Lung (tissue), 12 donors: ENCODE data around the gene ANXA1. TPM values are rescaled to one million over a fixed set of nuclear protein-coding genes. Genes with fewer than 3 reads are reported as not detected.

Source experiments
- ATAC-seq: fragments of 200-7000 bp; cut with Tn5 transposase; one replicate; pipeline ENCODE4 v1.9.1; 2020; ENCODE audit warnings: moderate number of reproducible peaks; ENCODE audit not compliant: insufficient read depth, low FRiP score
- DNase-seq, 3 donors: peaks; one replicate each; pipeline ENCODE4 v3.0.0-alpha.2; 2013 to 2017
- H3K27ac ChIP-seq, 2 donors: one replicate each; pipeline ENCODE4 v1.5.1; 2013; ENCODE audit warnings: mild to moderate bottlenecking in 2 of 2, moderate library complexity in 2 of 2, control low read depth in 1 of 2, inconsistent platforms in 1 of 2, low read depth in 1 of 2, low read length in 1 of 2
- H3K27me3 ChIP-seq, 3 donors: one replicate each; pipeline ENCODE4 v1.5.1; 2013; ENCODE audit warnings: low read length in 2 of 3; ENCODE audit not compliant: control insufficient read depth in 3 of 3, insufficient read depth in 3 of 3
- H3K36me3 ChIP-seq, 4 donors: one replicate each; pipeline ENCODE4 v1.5.1; 2013; ENCODE audit warnings: low read length in 4 of 4, mild to moderate bottlenecking in 1 of 4, moderate library complexity in 1 of 4; ENCODE audit not compliant: control insufficient read depth in 4 of 4, insufficient read depth in 4 of 4
- H3K4me1 ChIP-seq, 5 donors: one replicate each; pipeline ENCODE4 v1.5.1; 2013; ENCODE audit warnings: low read length in 5 of 5, mild to moderate bottlenecking in 2 of 5, moderate library complexity in 1 of 5; ENCODE audit not compliant: control insufficient read depth in 5 of 5, insufficient read depth in 5 of 5
- H3K4me3 ChIP-seq: one replicate; pipeline ENCODE4 v1.5.1; 2013; ENCODE audit warnings: mild to moderate bottlenecking, control low read depth, moderate library complexity
- H3K9ac ChIP-seq, 2 donors: one replicate each; pipeline ENCODE4 v1.5.1; 2013; ENCODE audit warnings: low read length in 2 of 2, control low read depth in 1 of 2; ENCODE audit not compliant: insufficient read depth in 1 of 2
- H3K9me3 ChIP-seq, 4 donors: one replicate each; pipeline ENCODE4 v1.5.1; 2013; ENCODE audit warnings: low read length in 3 of 4, mild to moderate bottlenecking in 1 of 4, moderate library complexity in 1 of 4; ENCODE audit not compliant: control insufficient read depth in 4 of 4, insufficient read depth in 3 of 4
- WGBS, 2 donors: extraction: QIAGEN DNeasy Blood & Tissue Kit; methylation state at CpG; one replicate each; pipeline ENCODE4 v1.1.7; 2013; 5-methylcytosine and 5-hydroxymethylcytosine counted together
- polyA plus RNA-seq, 2 donors: library from polyadenylated mRNA; stranded (reverse); fragments of 200-250 nt; gene quantifications; one replicate each; pipeline ENCODE4 v1.2.1, GENCODE V29; 2013
- total RNA-seq, 2 donors: library from RNA; depleted of rRNA in 1 of 2; stranded (reverse); fragments of >200 nt in 1 of 2; gene quantifications; one replicate each; pipeline ENCODE4 v1.2.1, GENCODE V29; 2014 to 2021
- TF ChIP-seq, protein P1 (sequence below): IDR thresholded peaks from 2 replicates; pipeline ENCODE4 v1.5.1; 2012; ENCODE audit warnings: mild to moderate bottlenecking; ENCODE audit errors: control extremely low read depth, extremely low read depth
- donor health status: control.
- donor health status: control.
- donor health status: Bipolar disorder and iron deficiency.
- donor health status: healthy.
- donor health status: DM: yes; HTN: yes; CAD: no.

ANXA1 gene
- total and polyA plus RNA-seq, 4 donors: 234 to 477 (median 410) TPM

GRCh38 chr9:73138516-73138915 is 13.1 kb upstream of the ANXA1 start:
- no peak for DNase-seq
- no peak overlapping the region for H3K4me3 ChIP-seq
- no peak overlapping the region for H3K9ac ChIP-seq
- no peak overlapping the region for H3K27ac ChIP-seq
- no peak for ATAC-seq
- no peaks in the 10 kb centered on the region for H3K36me3 ChIP-seq
- 86 to 89% methylated on average over 2 of the region's 2 CpGs for WGBS, 2 donors
- H3K4me1 ChIP-seq: peaks cover 0 to 2% (median 0%) of the 10 kb centered on the region in 5 donors
- no peaks in the 10 kb centered on the region for H3K9me3 ChIP-seq
- TF ChIP-seq, protein P1, sequence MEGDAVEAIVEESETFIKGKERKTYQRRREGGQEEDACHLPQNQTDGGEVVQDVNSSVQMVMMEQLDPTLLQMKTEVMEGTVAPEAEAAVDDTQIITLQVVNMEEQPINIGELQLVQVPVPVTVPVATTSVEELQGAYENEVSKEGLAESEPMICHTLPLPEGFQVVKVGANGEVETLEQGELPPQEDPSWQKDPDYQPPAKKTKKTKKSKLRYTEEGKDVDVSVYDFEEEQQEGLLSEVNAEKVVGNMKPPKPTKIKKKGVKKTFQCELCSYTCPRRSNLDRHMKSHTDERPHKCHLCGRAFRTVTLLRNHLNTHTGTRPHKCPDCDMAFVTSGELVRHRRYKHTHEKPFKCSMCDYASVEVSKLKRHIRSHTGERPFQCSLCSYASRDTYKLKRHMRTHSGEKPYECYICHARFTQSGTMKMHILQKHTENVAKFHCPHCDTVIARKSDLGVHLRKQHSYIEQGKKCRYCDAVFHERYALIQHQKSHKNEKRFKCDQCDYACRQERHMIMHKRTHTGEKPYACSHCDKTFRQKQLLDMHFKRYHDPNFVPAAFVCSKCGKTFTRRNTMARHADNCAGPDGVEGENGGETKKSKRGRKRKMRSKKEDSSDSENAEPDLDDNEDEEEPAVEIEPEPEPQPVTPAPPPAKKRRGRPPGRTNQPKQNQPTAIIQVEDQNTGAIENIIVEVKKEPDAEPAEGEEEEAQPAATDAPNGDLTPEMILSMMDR: no peak
- no peaks in the 10 kb centered on the region for H3K27me3 ChIP-seq

DNA sequence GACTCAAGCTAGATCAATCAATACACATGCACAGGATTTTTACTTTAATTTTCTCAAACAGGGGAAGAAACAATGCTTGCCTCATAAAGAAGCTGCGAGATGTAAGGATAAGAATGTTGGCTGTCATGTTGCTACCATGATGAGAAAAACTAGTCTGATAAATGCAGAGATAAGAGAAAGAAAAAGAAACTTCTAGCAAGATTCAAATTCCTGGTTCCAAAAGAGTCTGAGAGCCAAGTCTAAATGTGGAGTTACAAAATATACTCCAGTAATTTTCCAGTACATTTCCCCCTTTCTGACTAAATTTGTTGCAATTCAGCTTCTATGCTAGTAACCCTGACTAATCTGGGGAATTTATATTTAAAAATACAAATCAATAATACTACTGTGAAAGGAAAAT is 10.4 kb upstream of the ANXA1 start:
- Histone ChIP-seq H3K9ac (no peak overlapping the region), H3K4me3 (no peak overlapping the region), H3K36me3 (no peaks in the 10 kb centered on the region), H3K9me3 (no peaks in the 10 kb centered on the region), H3K4me1 (peaks cover 0 to 5% (median 0%) of the 10 kb centered on the region in 5 donors), H3K27me3 (no peaks in the 10 kb centered on the region), H3K27ac (no peak overlapping the region)
- DNase-seq: no peak
- WGBS, 2 donors: 79 to 84% methylated on average over 1 of the region's 1 CpG
- TF ChIP-seq, protein P1: no peak
- no peak for ATAC-seq

- H3K9ac ChIP-seq: no peak overlapping the region
- peak; percentile 63 for ATAC-seq
- H3K27ac ChIP-seq: no peak overlapping the region
- no peaks in the 10 kb centered on the region for H3K27me3 ChIP-seq
- WGBS, 2 donors: 10 to 23% methylated on average over 2 of the region's 2 CpGs
- no peak overlapping the region for H3K4me3 ChIP-seq
- no peaks in the 10 kb centered on the region for H3K9me3 ChIP-seq
- TF ChIP-seq, protein P1: no peak
- H3K4me1 ChIP-seq: peaks cover 0 to 13% (median 1%) of the 10 kb centered on the region in 5 donors
- peak in 1 of 3 donors; percentile 70 for DNase-seq
- H3K36me3 ChIP-seq: no peaks in the 10 kb centered on the region
Measured at GRCh38 chr9:73143711-73144328, 7.8 kb upstream of the ANXA1 start.
